Ascending aorta (tissue), 2 donors: ENCODE measurements around the gene CLK3. TPM values are rescaled to one million over a fixed set of nuclear protein-coding genes. Genes with fewer than 3 reads are reported as not detected.

ENCODE experiments used
- DNase-seq, 2 donors: peaks; one replicate each; pipeline ENCODE4 v3.0.0-alpha.2; 2019; ENCODE audit warnings: low spot score in 2 of 2
- H3K27ac ChIP-seq, 2 donors: fragments of 200-600 bp; sonication (generic); one replicate each; pipeline ENCODE4 v1.5.1; 2016 to 2017; ENCODE audit warnings: mild to moderate bottlenecking in 1 of 2
- H3K27me3 ChIP-seq: fragments of 200-600 bp; sonication (generic); one replicate; pipeline ENCODE4 v1.5.1; 2017
- H3K36me3 ChIP-seq, 2 donors: fragments of 200-600 bp; sonication (generic); one replicate each; pipeline ENCODE4 v1.5.1; 2016
- H3K4me1 ChIP-seq, 2 donors: fragments of 200-600 bp; sonication (generic); one replicate each; pipeline ENCODE4 v1.5.1; 2016 to 2017; ENCODE audit warnings: mild to moderate bottlenecking in 1 of 2
- H3K4me3 ChIP-seq, 2 donors: fragments of 200-600 bp; sonication (generic); one replicate each; pipeline ENCODE4 v1.5.1; 2016 to 2017; ENCODE audit warnings: mild to moderate bottlenecking in 1 of 2
- H3K9me3 ChIP-seq, 2 donors: fragments of 200-600 bp; sonication (generic); one replicate each; pipeline ENCODE4 v1.5.1; 2016
- CTCF ChIP-seq, 3 experiments: fragments of 200-600 bp in 2 of 3; fragments of 450-650 bp in 1 of 3; sonication (generic) in 2 of 3; IDR thresholded peaks; one replicate each; pipeline ENCODE4 v1.5.1; 2016 to 2019; ENCODE audit warnings: antibody characterized with exemption in 3 of 3, mild to moderate bottlenecking in 1 of 3, moderate library complexity in 1 of 3
- intact Hi-C: fragments of 100-400 bp; cut with DNase I; formaldehyde crosslinking; loops from one replicate; pipeline ENCODE4 v1.15.1; 2023
- total RNA-seq: library from RNA; depleted of rRNA; stranded (reverse); fragments of >200 nt; gene quantifications from one replicate; pipeline ENCODE4 v1.1.0, GENCODE V29; 2016

CLK3 gene
- total RNA-seq, 1 donor from 2014 or later, result 154 TPM

GRCh38 chr15:74618841-74619596 lies 3.4 kb downstream of the CLK3 start:
- Histone ChIP-seq H3K9me3 (no peaks in the 10 kb centered on the region), H3K27me3 (no peaks in the 10 kb centered on the region), H3K4me3 (no peak overlapping the region), H3K4me1 (peaks cover 23% of the 10 kb centered on the region in 2 donors), H3K36me3 (peaks cover 49% of the 10 kb centered on the region in 2 donors), H3K27ac (no peak overlapping the region)
- intact Hi-C loops, result loop anchor here (5.0 to 10.0 kb wide), 2 partner anchors 78 to 336 kb away; partner anchors contain the start of genes EDC3 and RPP25
- TF ChIP-seq CTCF (IDR thresholded peaks at IDR 0.05), result no peak
- no peak for DNase-seq

- no peak for DNase-seq
- Histone ChIP-seq H3K4me3 (no peak overlapping the region), H3K9me3 (no peaks in the 10 kb centered on the region), H3K36me3 (peaks cover 60% of the 10 kb centered on the region in 2 donors), H3K27ac (no peak overlapping the region), H3K27me3 (no peaks in the 10 kb centered on the region), H3K4me1 (peaks cover 20 to 21% of the 10 kb centered on the region in 2 donors)
- TF ChIP-seq CTCF (IDR thresholded peaks at IDR 0.05), result no peak
- intact Hi-C loops, result loop anchor here (5.0 to 10.0 kb wide), 2 partner anchors 77 to 335 kb away; partner anchors contain the start of genes EDC3 and RPP25
Observed at GRCh38 chr15:74619916-74620635, 4.4 kb downstream of the CLK3 start.

- peaks cover 20 to 21% of the 10 kb centered on the region in 2 donors for H3K4me1 ChIP-seq
- peaks cover 68% of the 10 kb centered on the region in 2 donors for H3K36me3 ChIP-seq
- no peak overlapping the region for H3K4me3 ChIP-seq
- no peak for DNase-seq
- no peak overlapping the region for H3K27ac ChIP-seq
- peak; percentile 40 to 56 (median 44) for TF ChIP-seq CTCF (IDR thresholded peaks at IDR 0.05)
- intact Hi-C loops, result no loop called here
- no peaks in the 10 kb centered on the region for H3K9me3 ChIP-seq
- no peaks in the 10 kb centered on the region for H3K27me3 ChIP-seq
Observed at GRCh38 chr15:74620636-74621545, 5.3 kb downstream of the CLK3 start.

GRCh38 chr15:74621546-74621920 lies 5.9 kb downstream of the CLK3 start:
- intact Hi-C loops, result no loop called here
- Histone ChIP-seq H3K36me3 (peaks cover 73 to 74% of the 10 kb centered on the region in 2 donors), H3K9me3 (no peaks in the 10 kb centered on the region), H3K27ac (no peak overlapping the region), H3K4me3 (no peak overlapping the region), H3K27me3 (no peaks in the 10 kb centered on the region), H3K4me1 (peaks cover 19 to 20% of the 10 kb centered on the region in 2 donors)
- TF ChIP-seq CTCF (IDR thresholded peaks at IDR 0.05), result no peak
- no peak for DNase-seq

- intact Hi-C loops, result no loop called here
- peaks cover 77 to 78% of the 10 kb centered on the region in 2 donors for H3K36me3 ChIP-seq
Observed at GRCh38 chr15:74621936-74622335, 6.3 kb downstream of the CLK3 start.

More at GRCh38 chr15:74621936-74622335, 6.3 kb downstream of the CLK3 start:
- DNase-seq, result no peak
- H3K9me3 ChIP-seq, result no peaks in the 10 kb centered on the region
- peaks cover 15 to 17% of the 10 kb centered on the region in 2 donors for H3K4me1 ChIP-seq
- TF ChIP-seq CTCF (IDR thresholded peaks at IDR 0.05), result no peak
- no peak overlapping the region for H3K4me3 ChIP-seq
- H3K27me3 ChIP-seq, result no peaks in the 10 kb centered on the region
- no peak overlapping the region for H3K27ac ChIP-seq
